Measurements from ENCODE around the gene ZBTB44. TPM values are rescaled to one million over a fixed set of nuclear protein-coding genes. Genes with fewer than 3 reads are reported as not detected.
"Not testable (repeated sequence)": the region's sequence is repeated elsewhere in the genome, so short reads cannot be mapped to it uniquely, and the experiment has no call there.

ZBTB44 gene
- total RNA-seq, 2 donors from 2014 or later = 24.2 to 30.5 TPM

- no peak for DNase-seq (ENCODE audit: low spot score)
- intact Hi-C loops (cut with DNase I) = no loop called here
Measured at GRCh38 chr11:130260742-130261141, 54.0 kb downstream of the ZBTB44 start.

GRCh38 chr11:130260080-130260627 is 54.6 kb downstream of the ZBTB44 start:
- intact Hi-C loops (cut with DNase I) = no loop called here
- DNase-seq (ENCODE audit: low spot score) = no peak

- DNase-seq (ENCODE audit: low spot score); intact Hi-C loops (cut with DNase I): not testable (repeated sequence)
Measured at GRCh38 chr11:130251763-130252162, 63.0 kb downstream of the ZBTB44 start.

- intact Hi-C loops (cut with DNase I) = not testable (repeated sequence)
Measured at GRCh38 chr11:130249929-130250328, 64.8 kb downstream of the ZBTB44 start.

GRCh38 chr11:130249371-130249770 is 65.3 kb downstream of the ZBTB44 start:
- DNase-seq (ENCODE audit: low spot score) = no peak
- intact Hi-C loops (cut with DNase I) = no loop called here

More at GRCh38 chr11:130249929-130250328, 64.8 kb downstream of the ZBTB44 start:
- not testable (repeated sequence) for DNase-seq (ENCODE audit: low spot score)

GRCh38 chr11:130247319-130247718 is 67.4 kb downstream of the ZBTB44 start:
- no peak for DNase-seq (ENCODE audit: low spot score)
- intact Hi-C loops (cut with DNase I) = no loop called here

GRCh38 chr11:130246738-130247137 is 68.0 kb downstream of the ZBTB44 start:
- intact Hi-C loops (cut with DNase I) = no loop called here
- no peak for DNase-seq (ENCODE audit: low spot score)

- intact Hi-C loops (cut with DNase I) = no loop called here
- DNase-seq (ENCODE audit: low spot score) = no peak
Measured at GRCh38 chr11:130246270-130246669, 68.4 kb downstream of the ZBTB44 start.

GRCh38 chr11:130245375-130245774 is 69.3 kb downstream of the ZBTB44 start:
- intact Hi-C loops (cut with DNase I); DNase-seq (ENCODE audit: low spot score): not testable (repeated sequence)

- intact Hi-C loops (cut with DNase I) = no loop called here
- no peak for DNase-seq (ENCODE audit: low spot score)
Measured at GRCh38 chr11:130244848-130245247, 69.9 kb downstream of the ZBTB44 start.

- no peak for DNase-seq (ENCODE audit: low spot score)
- intact Hi-C loops (cut with DNase I) = no loop called here
Measured at GRCh38 chr11:130243816-130244215, 70.9 kb downstream of the ZBTB44 start.

- intact Hi-C loops (cut with DNase I) = no loop called here
- DNase-seq (ENCODE audit: low spot score) = no peak
Measured at GRCh38 chr11:130241713-130242112, 73.0 kb downstream of the ZBTB44 start.

GRCh38 chr11:130237282-130238006 is 77.3 kb downstream of the ZBTB44 start:
- no peak for DNase-seq (ENCODE audit: low spot score)
- intact Hi-C loops (cut with DNase I) = no loop called here

- DNase-seq (ENCODE audit: low spot score) = no peak
- intact Hi-C loops (cut with DNase I) = no loop called here
Measured at GRCh38 chr11:130234315-130234714, 80.4 kb downstream of the ZBTB44 start.

- DNase-seq (ENCODE audit: low spot score); intact Hi-C loops (cut with DNase I): not testable (repeated sequence)
Measured at GRCh38 chr11:130233888-130234287, 80.8 kb downstream of the ZBTB44 start.

GRCh38 chr11:130233486-130233885 is 81.2 kb downstream of the ZBTB44 start:
- intact Hi-C loops (cut with DNase I) = not testable (repeated sequence)

GRCh38 chr11:130227373-130227772 is 87.3 kb downstream of the ZBTB44 start:
- intact Hi-C loops (cut with DNase I) = no loop called here
- DNase-seq (ENCODE audit: low spot score) = peak; percentile 40

More at GRCh38 chr11:130233486-130233885, 81.2 kb downstream of the ZBTB44 start:
- DNase-seq (ENCODE audit: low spot score) = not testable (repeated sequence)

- intact Hi-C loops (cut with DNase I) = no loop called here
- peak; percentile 26 for DNase-seq (ENCODE audit: low spot score)
Measured at GRCh38 chr11:130223291-130223971, 91.3 kb downstream of the ZBTB44 start.

GRCh38 chr11:130220311-130221035 is 94.2 kb downstream of the ZBTB44 start:
- peak; percentile 50 for DNase-seq (ENCODE audit: low spot score)
- intact Hi-C loops (cut with DNase I) = no loop called here

GRCh38 chr11:130219148-130219547 is 95.6 kb downstream of the ZBTB44 start:
- intact Hi-C loops (cut with DNase I) = loop anchor here in 1 of 2 donors (10.0 kb wide), 1 partner anchor 206 kb away; the partner anchor contains the start of gene ADAMTS8
- peak; percentile 23 for DNase-seq (ENCODE audit: low spot score)
